Stimulated activated CD4-positive, alpha-beta T cell treated with anti-CD3 and anti-CD28 coated beads, TNF-alpha, amount 100 ng/mL, for 24 hours (primary cell): ENCODE results near the gene MORN1.

Experiments used
- DNase-seq, 3 experiments: peaks; one replicate each; pipeline ENCODE4 v3.0.0-alpha.2; 2020; ENCODE audit warnings: low read depth in 3 of 3

The MORN1 gene

DNA sequence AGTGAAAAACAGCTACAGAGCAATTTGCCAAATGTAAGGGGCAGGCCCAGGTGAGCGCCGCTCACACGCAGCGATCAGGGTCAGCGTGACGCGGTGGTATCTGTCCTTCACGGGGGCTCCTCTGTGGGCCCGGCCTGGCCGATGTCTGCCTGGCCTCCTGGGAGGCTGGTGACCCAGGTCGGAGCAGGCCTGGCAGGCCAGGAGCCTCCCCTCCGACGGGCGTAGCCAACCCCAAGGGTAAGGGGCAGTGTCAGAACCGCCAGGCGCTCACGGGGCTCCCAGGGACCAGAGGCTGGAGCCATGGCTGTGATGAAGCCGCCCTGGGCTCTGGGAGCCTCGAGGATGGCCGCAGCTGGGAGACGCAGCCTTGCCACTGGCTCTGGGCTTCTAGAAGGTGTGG, 72.1 kb downstream of the MORN1 start:
- DNase-seq, result no peak

GRCh38 chr1:2318314-2319278, 72.8 kb downstream of the MORN1 start:
- no peak for DNase-seq

GRCh38 chr1:2317230-2318065, 73.9 kb downstream of the MORN1 start:
- DNase-seq, result no peak

GRCh38 chr1:2316451-2316961, 74.8 kb downstream of the MORN1 start:
- no peak for DNase-seq

- no peak for DNase-seq
Measured at GRCh38 chr1:2315674-2316450, 75.5 kb downstream of the MORN1 start.

GRCh38 chr1:2314803-2315673, 76.3 kb downstream of the MORN1 start:
- DNase-seq, result peak in 1 of 3 experiments; percentile 36

DNA sequence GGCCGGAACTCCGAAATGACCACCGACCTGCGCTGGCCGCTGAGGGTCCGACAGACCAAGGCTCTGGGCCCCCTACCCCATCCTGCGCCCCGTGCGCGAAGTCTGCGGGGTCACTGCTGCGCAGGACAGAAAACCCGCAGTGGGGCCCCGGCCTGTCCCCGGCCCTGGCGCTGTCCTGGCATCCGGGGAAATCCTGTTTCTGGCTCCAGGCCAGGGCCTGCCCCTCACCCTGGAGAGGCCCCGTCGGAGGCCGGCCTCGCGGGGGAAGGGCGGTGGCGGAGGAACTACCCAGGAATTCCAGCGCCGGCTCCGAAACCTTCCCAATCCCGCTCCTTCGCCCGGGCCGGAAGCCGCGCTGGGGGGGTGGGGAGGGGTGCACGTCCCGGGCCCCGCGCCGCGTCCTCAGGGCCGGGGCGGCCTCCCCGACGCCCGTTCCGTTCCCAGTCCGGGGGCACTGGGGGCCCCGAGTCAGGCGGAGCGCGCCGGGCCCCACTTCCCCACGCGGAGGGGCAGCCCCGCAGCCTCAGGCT, 77.0 kb downstream of the MORN1 start:
- DNase-seq, result no peak

DNA sequence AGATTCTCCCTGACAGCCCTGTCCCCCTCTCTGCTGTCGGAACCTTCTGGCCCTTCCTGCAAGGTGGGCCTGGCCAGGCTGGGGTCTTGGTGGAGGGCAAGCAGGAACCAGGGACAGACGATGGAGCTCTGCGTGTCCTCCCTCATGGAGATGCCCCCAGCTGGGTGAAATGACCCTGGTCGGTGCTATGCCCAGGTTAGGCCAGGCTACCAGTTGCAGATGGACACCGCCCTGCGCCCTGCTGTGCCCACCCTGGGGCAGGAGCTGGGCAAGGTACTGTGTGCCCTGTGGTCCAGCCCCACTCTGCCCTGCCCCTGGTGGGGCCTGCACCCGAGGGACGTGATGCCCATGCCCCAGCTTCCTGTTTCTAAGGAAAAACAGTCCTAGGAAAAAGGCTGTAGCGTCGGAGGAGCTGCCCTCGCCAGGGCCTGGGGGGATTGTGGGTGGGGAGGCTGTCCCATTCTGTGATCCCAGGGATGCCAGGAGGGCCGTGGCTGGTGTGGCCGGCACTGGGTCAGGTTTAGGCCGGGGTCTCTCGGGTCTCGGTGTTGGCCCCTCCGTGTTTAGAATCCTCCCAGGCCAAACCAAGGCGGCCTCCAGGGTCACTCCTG, 77.6 kb downstream of the MORN1 start:
- DNase-seq, result no peak

DNA sequence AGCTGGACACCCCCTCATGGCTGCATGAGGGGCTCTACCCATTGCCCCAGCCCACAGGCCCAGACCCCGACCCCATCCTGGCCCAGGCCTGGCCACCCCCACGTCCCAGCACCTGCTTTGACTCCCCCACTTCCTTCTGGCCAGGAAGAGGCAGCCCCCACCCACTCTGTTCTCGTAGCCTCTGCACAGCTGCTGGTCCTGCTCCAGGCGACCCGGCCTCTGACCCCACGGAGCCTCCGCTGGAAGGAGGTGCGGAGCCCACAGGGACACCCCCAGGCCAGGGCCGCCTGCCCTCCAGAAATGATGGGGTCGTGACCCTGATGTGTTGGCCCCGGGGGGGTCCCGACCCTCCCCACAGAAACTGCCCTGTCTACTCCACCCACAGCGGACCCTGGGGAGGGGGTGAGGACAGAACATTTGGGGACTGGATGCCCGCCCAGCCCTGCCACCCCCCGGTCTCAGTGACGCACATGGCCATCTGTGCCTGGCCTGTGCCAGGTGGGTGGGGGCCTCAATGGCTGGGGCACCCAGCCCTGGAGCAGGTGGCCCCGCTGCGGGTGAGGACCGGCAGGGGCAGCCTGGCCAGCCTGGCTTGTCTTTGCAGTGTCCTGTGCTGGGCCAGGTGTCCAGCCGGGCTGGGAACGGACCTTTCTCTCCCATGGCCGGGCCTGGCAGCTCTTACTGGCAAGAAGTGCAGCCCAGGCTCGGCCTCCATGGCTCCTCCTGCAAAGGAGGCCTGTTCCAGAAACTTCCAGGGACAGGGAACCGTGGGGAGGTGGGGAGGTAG, 78.6 kb downstream of the MORN1 start:
- no peak for DNase-seq

DNA sequence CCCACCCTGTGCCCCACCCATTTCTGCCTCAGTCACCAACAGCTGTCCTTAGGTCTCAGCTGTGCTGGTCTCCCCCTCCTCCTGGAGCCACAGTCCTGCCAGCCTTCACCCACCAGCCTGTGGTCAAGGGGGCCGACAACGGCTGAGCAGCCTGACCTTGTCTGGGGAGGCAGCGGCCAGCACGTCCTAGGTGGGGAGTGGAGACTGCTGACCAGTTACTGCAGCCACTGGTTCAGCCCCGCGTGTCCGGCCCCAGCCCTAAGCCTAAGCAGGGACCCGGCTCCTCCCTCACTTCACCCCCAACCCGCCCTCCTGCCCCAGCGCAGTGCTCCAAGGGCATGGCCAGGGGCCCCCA, 79.2 kb downstream of the MORN1 start:
- DNase-seq, result no peak

DNA sequence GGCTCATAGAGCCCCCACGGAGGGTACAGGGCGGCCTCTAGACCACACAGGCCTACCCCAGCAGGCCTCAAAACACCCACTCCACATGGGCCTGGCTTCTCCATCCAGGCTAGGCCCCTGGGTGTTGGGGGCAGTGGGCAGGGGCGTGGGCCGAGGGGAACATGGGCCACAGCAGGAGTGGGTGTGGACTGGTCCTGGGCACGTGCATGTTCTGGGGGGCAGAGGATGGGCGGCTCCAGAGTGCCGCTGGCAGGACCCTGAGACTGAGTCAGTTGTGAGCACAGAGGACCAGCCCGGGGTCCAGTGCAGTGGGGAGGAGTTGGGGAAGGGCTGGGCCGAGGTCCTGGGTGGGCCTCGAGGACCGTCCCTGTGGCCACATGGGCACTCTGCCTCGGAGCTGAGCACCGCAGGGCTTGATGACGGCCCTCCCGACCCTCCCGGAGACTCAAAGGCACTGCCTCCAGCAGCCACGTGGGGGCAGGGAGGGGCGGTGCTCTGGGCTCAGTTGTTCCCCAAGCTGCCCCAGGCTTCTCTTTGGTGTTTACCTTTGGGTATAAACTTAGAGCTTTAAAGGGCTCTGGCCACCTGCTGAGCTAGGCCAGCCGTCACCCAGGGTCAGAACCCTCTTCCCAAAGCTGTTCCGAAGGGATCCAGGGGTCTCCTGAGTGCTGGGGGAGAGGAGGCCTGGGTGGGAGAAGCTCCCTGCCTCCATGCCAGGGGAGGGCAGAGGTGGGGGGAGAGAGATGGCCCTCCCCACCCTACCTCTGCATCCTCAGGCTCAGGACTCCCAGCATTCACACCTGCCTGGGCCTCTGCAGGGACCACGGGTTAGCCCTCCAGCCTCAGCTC, 79.9 kb downstream of the MORN1 start:
- peak; percentile 28 to 58 (median 39) for DNase-seq

DNA sequence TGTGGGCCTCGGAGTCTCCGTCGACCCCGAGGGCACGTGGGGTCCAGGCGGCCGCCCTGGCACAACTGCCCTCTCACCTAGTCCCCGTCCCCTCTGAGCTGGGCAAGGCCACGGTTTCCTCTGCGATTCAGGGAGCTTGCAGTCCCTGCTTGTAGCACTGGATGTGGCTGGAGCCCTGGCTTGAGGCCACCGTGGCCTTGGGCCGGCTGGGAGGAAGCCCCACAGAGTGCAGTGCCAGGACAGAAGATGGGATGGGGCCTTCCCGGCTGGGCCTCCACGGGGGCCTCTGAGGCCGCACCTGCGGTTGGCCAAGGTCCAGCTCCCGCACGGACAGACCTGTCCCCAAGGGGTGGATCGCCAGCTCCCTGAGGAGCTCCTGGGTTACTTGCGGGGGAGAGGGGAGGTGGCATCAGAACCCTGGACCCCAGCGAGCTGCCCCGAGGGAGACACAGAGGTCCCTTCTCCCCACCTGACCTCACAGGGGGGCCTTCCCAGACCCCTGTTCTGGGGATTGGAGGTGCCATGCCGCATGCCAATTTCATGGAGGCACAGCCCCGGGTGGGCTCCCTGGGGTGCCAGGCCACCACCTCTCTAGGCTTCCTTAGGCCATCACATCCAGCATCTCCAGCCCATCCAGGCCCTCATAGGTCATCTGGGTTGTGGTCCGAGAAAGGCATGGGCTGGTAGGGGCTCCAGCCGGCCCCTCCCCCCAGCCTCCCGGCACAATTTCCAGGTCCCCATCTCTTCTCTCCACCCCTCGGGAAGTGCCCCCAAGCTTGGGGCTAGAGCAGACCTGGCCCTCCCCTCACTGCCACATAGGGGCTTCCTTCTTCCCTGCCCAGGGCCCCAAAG, 80.8 kb downstream of the MORN1 start:
- DNase-seq, result no peak

DNA sequence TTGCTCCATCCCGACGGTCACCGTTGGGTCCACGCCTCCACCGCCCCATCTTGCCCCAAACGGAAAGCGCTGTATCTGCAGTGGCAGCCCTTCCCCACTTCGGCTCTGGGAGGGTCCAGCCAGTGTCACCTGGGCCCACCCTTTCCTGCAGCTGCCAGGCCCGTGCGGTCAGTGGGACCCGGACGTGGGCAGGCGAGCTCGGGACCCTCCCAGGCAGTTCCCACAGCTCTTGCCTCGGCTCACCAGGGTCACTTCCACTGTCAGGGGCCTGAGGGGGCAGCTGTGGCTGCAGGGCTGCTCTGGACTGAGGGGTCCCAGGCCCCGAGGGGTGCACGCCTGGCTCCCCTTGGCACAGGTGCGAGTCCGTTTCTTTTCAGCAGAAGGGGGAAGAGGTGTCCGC, 82.5 kb downstream of the MORN1 start:
- DNase-seq, result no peak

- DNase-seq, result no peak
Measured at GRCh38 chr1:2307972-2308371, 83.4 kb downstream of the MORN1 start.

- DNase-seq, result no peak
Measured at GRCh38 chr1:2307064-2307605, 84.2 kb downstream of the MORN1 start.

GRCh38 chr1:2306151-2306978, 85.0 kb downstream of the MORN1 start:
- no peak for DNase-seq
